K562 (cell line): Measurements from ENCODE around the gene NOD1. TPM values are rescaled to one million over a fixed set of nuclear protein-coding genes. Genes with fewer than 3 reads are reported as not detected.

Experiments
- ATAC-seq: fragments of 200-7000 bp; cut with Tn5 transposase; 3 replicates; pipeline ENCODE4 v1.9.1; 2020; ENCODE audit warnings: moderate library complexity
- BruUV-seq: library from RNA; stranded (reverse); fragments of 400-500 nt; replicated peaks from 2 replicates; lab custom pipeline; 2021; lab: Mats Ljungman, UMichigan
- CTCF ChIA-PET: fragments of 300-600 bp; formaldehyde crosslinking; extraction: SDS; loops from one replicate; lab custom pipeline; 2021; ENCODE audit warnings: low intra/inter-chr PET ratio; lab: Yijun Ruan, JAX
- POLR2A ChIA-PET: fragments of 300-600, 350-650 bp; sonication (Branson Sonifier 250); formaldehyde crosslinking; extraction: SDS; loops from one replicate; lab custom pipeline; 2021; ENCODE audit warnings: antibody characterized with exemption, inconsistent platforms; lab: Yijun Ruan, JAX
- DNase-seq, 4 experiments: peaks; one replicate each; pipeline versions ENCODE4 v3.0.0 to v3.0.0-alpha.2; 2011 to 2018; ENCODE audit warnings: low spot score in 3 of 4, mixed read lengths in 3 of 4; ENCODE audit errors: extremely low read depth in 1 of 4
- FAIRE-seq: peaks from 2 replicates; lab custom pipeline; 2011; peaks lifted over from hg19 to GRCh38; lab: Jason Lieb, UNC
- H2AFZ ChIP-seq: 2 replicates; pipeline ENCODE4 v1.6.0; 2011; ENCODE audit warnings: low read depth, low read length, control low read depth, inconsistent platforms
- H3K27ac ChIP-seq: fragments of 200-600 bp; 3 replicates; pipeline ENCODE4 v1.8.0; 2011; ENCODE audit warnings: low read depth, mild to moderate bottlenecking, control low read depth, inconsistent platforms, low read length, moderate library complexity, mixed read lengths; ENCODE audit errors: extremely low read depth
- H3K27me3 ChIP-seq, 2 experiments: fragments of 300-600 bp in 1 of 2; 2 replicates in 1 of 2; 3 replicates in 1 of 2; pipeline versions ENCODE4 v1.6.0 to v1.8.0; 2011; ENCODE audit warnings: inconsistent platforms in 2 of 2, low read length in 2 of 2, mild to moderate bottlenecking in 1 of 2, mixed read lengths in 1 of 2, moderate library complexity in 1 of 2; ENCODE audit not compliant: control insufficient read depth in 2 of 2, insufficient read depth in 2 of 2
- H3K36me3 ChIP-seq: fragments of 300-600 bp; 3 replicates; pipeline ENCODE4 v1.8.0; 2011; ENCODE audit warnings: mild to moderate bottlenecking, low read length, inconsistent platforms; ENCODE audit not compliant: control insufficient read depth, insufficient read depth
- H3K4me1 ChIP-seq, 2 experiments: fragments of 200-600 bp in 1 of 2; replicated peaks in 1 of 2; 2 replicates in 1 of 2; 3 replicates in 1 of 2; pipeline versions ENCODE4 v1.5.1 to v1.8.0; 2011; ENCODE audit warnings: inconsistent platforms in 2 of 2, low read length in 2 of 2, mild to moderate bottlenecking in 1 of 2, mixed read lengths in 1 of 2, moderate library complexity in 1 of 2; ENCODE audit not compliant: control insufficient read depth in 2 of 2, insufficient read depth in 2 of 2
- H3K4me2 ChIP-seq: 2 replicates; pipeline ENCODE4 v1.6.1; 2011; ENCODE audit warnings: low read length, control low read depth, inconsistent platforms, mixed read lengths; ENCODE audit not compliant: insufficient read depth
- H3K4me3 ChIP-seq: fragments of 200-600 bp; sonication (generic), shearing (Covaris generic); 2 replicates; pipeline ENCODE4 v1.5.1; 2016; ENCODE audit warnings: control low read depth, inconsistent platforms
- H3K79me2 ChIP-seq: fragments of 200-600 bp; 3 replicates; pipeline ENCODE4 v1.8.0; 2011; ENCODE audit warnings: low read length, inconsistent platforms; ENCODE audit not compliant: control insufficient read depth, insufficient read depth
- H3K9ac ChIP-seq, 2 experiments: 2 replicates each; pipeline versions ENCODE4 v1.6.0 to v1.6.1; 2011; ENCODE audit warnings: low read depth in 2 of 2, low read length in 2 of 2, control low read depth in 1 of 2, inconsistent platforms in 1 of 2, mild to moderate bottlenecking in 1 of 2, mixed read lengths in 1 of 2; ENCODE audit not compliant: insufficient read depth in 1 of 2
- H3K9me1 ChIP-seq: one replicate; pipeline ENCODE4 v1.6.0; 2011; ENCODE audit warnings: inconsistent platforms, mild to moderate bottlenecking, low read length, moderate library complexity; ENCODE audit not compliant: control insufficient read depth, insufficient read depth
- H3K9me3 ChIP-seq: replicated peaks from 2 replicates; pipeline ENCODE4 v1.5.1; 2011; ENCODE audit warnings: low read depth, low read length, inconsistent platforms; ENCODE audit not compliant: control insufficient read depth, insufficient read depth
- H4K20me1 ChIP-seq: replicated peaks from 2 replicates; pipeline ENCODE4 v1.6.1; 2011; ENCODE audit warnings: low read length, inconsistent platforms, mixed read lengths; ENCODE audit not compliant: control insufficient read depth, insufficient read depth
- BMI1 ChIP-seq: fragments of 150-350 bp; IDR thresholded peaks from 2 replicates; pipeline ENCODE4 v1.6.1; 2014; ENCODE audit warnings: low read length
- CBFA2T3 ChIP-seq: fragments of 450-650 bp; IDR thresholded peaks from 2 replicates; pipeline ENCODE4 v1.6.1; 2017
- KDM5B ChIP-seq: fragments of 200-600 bp; sonication (generic); IDR thresholded peaks from 2 replicates; pipeline ENCODE4 v1.6.1; 2012; ENCODE audit warnings: low read depth, mild to moderate bottlenecking, moderate library complexity, low read length, control low read depth, inconsistent platforms; ENCODE audit not compliant: insufficient replicate concordance
- KHSRP ChIP-seq: fragments of 450-650 bp; IDR thresholded peaks from 2 replicates; pipeline ENCODE4 v1.6.1; 2017
- MECOM ChIP-seq: fragments of 250-450 bp; sonication (Bioruptor Pico); IDR thresholded peaks from 2 replicates; pipeline ENCODE4 v1.8.0; 2022; ENCODE audit warnings: inconsistent platforms
- RBM17 ChIP-seq: fragments of 200-400 bp; formaldehyde crosslinking; IDR thresholded peaks from 2 replicates; pipeline ENCODE4 v1.6.1; 2017; ENCODE audit warnings: low read depth, mild to moderate bottlenecking, low read length, borderline replicate concordance
- TCFL5 ChIP-seq: fragments of 250-450 bp; sonication (Bioruptor Pico); conservative IDR thresholded peaks from 2 replicates; pipeline ENCODE4 v1.6.1; 2021; ENCODE audit warnings: mild to moderate bottlenecking, moderate library complexity, matching md5 sums
- ZFP36 ChIP-seq: fragments of 150-350 bp; IDR thresholded peaks from 2 replicates; pipeline ENCODE4 v1.6.1; 2018; ENCODE audit warnings: low read length, low read depth; ENCODE audit not compliant: partially characterized antibody
- ZNF134 ChIP-seq: fragments of 250-450 bp; sonication (Bioruptor Pico); conservative IDR thresholded peaks from 2 replicates; pipeline ENCODE4 v1.4.0; 2020
- ZNF384 ChIP-seq: IDR thresholded peaks from 2 replicates; pipeline ENCODE4 v1.6.1; 2012; ENCODE audit warnings: low read depth, low read length, improper control_type of control experiment
- WGBS: fragments of 100-300 bp; shearing (Covaris generic); methylation state at CpG from one replicate; pipeline ENCODE4 v1.1.6; 2016; ENCODE audit warnings: low coverage, mixed read lengths; ENCODE audit not compliant: insufficient coverage; ENCODE audit errors: missing lambda C conversion rate; 5-methylcytosine and 5-hydroxymethylcytosine counted together
- in situ Hi-C: fragments of 300-500 bp; cut with MboI; formaldehyde crosslinking; loops from 4 replicates; pipeline ENCODE4 v1.15.0; 2018; ENCODE audit warnings: inconsistent platforms, mixed read lengths
- intact Hi-C: fragments of 100-400 bp; cut with micrococcal nuclease; formaldehyde crosslinking; loops from 2 replicates; pipeline ENCODE4 v1.14.2; 2022
- polyA plus RNA-seq, 8 experiments: library from polyadenylated mRNA; depleted of rRNA in 4 of 8; stranded (reverse) in 5 of 8; unstranded in 3 of 8; fragments of >200 nt; fragmentation: Nextera tagmentation in 2 of 8; fragmentation: Illumina TruSeq in 1 of 8; extraction: Ambion mirVana in 2 of 8; extraction: Trizol in 1 of 8; gene quantifications; 2 replicates each; pipeline versions ENCODE4 v1.2.1 to v1.2.3, GENCODE V29; 2011 to 2014; ENCODE audit warnings: inconsistent platforms in 1 of 8, missing spikeins in 1 of 8
- total RNA-seq, 7 experiments: library from RNA; depleted of rRNA in 6 of 7; stranded (reverse); fragments of >200 nt in 6 of 7; fragmentation: Illumina TruSeq in 2 of 7; extraction: Trizol in 2 of 7; gene quantifications; 2 replicates each; pipeline versions ENCODE4 v1.2.1 to v1.2.3, GENCODE V29; 2011 to 2021; ENCODE audit warnings: low replicate concordance in 1 of 7
- TF ChIP-seq, protein P1 (sequence below): fragments of 250-450 bp; sonication (Bioruptor Pico); IDR thresholded peaks from 2 replicates; pipeline ENCODE4 v1.4.0; 2020; ENCODE audit warnings: mild to moderate bottlenecking
- TF ChIP-seq, protein P2 (sequence below): fragments of 250-450 bp; sonication (Bioruptor Pico); IDR thresholded peaks from 2 replicates; pipeline ENCODE4 v1.4.0; 2020; ENCODE audit warnings: borderline replicate concordance
- TF ChIP-seq, protein P3 (sequence below): sonication (generic); formaldehyde crosslinking; IDR thresholded peaks from 2 replicates; pipeline ENCODE4 v1.8.0; 2023; ENCODE audit warnings: mild to moderate bottlenecking, missing genetic modification reagents
- TF ChIP-seq, protein P4 (sequence below): fragments of 250-450 bp; sonication (Bioruptor Pico); IDR thresholded peaks from 2 replicates; pipeline ENCODE4 v1.8.0; 2021; ENCODE audit warnings: moderate library complexity, mild to moderate bottlenecking, inconsistent platforms

The NOD1 gene
- total and polyA plus RNA-seq, 9 of the 15 experiments (the other 6 are each of a cell fraction or from before 2014, with no cell fraction given) = 0.34 to 7.1 (median 4.7) TPM

DNA sequence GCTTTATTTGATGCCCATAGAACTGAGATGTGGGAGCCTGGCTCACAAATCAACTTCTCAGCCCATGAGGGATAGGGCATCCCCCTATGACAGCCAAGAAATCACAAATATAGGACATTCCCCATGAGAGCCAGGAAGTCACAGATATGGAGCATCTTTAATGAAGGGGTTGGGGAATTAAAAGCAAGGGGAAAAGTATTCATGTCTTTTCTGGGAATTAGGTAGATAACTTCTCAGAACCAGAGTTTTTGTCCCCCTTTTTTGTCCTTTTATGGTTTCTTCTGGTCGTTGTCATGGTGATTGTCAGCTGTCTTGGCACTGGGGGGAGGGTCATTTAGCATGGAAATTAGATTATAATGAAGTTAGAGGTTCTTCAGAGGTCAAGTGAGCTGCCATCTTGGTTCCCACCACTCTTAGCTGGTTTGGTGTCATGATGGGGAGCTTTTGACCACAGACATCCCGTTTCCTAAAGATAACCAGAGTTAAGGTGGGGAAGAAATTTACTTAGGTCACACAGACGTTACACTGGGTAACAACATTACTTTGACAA is 56.9 kb downstream of the NOD1 start:
- ChIA-PET CTCF (no interaction called here), POLR2A (interaction anchor here (0.7 to 1.2 kb wide), 2 partner anchors 16 to 48 kb away, joined by 3 to 5 read pairs; no protein-coding TSS in a partner anchor)
- no peak overlapping the region for H3K4me2 ChIP-seq
- no peaks in the 10 kb centered on the region; the same call in 1 of the 2 replicates for H3K9me3 ChIP-seq
- H3K9me1 ChIP-seq = no peaks in the 10 kb centered on the region
- peak; percentile 70 for ATAC-seq
- no peaks in the 10 kb centered on the region for H3K79me2 ChIP-seq
- H3K27me3 ChIP-seq = no peaks in the 10 kb centered on the region
- H3K4me3 ChIP-seq = no peak overlapping the region
- peak overlapping the region; percentile 41; the same call in 1 of the 3 replicates for H3K27ac ChIP-seq
- H3K36me3 ChIP-seq = no peaks in the 10 kb centered on the region
- H2AFZ ChIP-seq = no peak overlapping the region; the same call in 1 of the 2 replicates
- FAIRE-seq = no peak
- H3K4me1 ChIP-seq = peaks cover 0 to 24% of the 10 kb centered on the region in 2 experiments; a peak in 3 of 5 replicates
- DNase-seq = peak in 2 of 4 experiments; percentile 31 to 45
- intact Hi-C loops (no loop called here), in situ Hi-C loops (no loop called here)
- 2% methylated on average over 3 of the region's 3 CpGs for WGBS
- H4K20me1 ChIP-seq = no peaks in the 10 kb centered on the region; the same call in 1 of the 2 replicates
- no TSS peak for BruUV-seq
- no peak overlapping the region for H3K9ac ChIP-seq
- TF ChIP-seq ZNF134 = no peak
- TF ChIP-seq, protein P1, sequence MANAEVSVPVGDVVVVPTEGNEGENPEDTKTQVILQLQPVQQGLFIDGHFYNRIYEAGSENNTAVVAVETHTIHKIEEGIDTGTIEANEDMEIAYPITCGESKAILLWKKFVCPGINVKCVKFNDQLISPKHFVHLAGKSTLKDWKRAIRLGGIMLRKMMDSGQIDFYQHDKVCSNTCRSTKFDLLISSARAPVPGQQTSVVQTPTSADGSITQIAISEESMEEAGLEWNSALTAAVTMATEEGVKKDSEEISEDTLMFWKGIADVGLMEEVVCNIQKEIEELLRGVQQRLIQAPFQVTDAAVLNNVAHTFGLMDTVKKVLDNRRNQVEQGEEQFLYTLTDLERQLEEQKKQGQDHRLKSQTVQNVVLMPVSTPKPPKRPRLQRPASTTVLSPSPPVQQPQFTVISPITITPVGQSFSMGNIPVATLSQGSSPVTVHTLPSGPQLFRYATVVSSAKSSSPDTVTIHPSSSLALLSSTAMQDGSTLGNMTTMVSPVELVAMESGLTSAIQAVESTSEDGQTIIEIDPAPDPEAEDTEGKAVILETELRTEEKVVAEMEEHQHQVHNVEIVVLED (CRISPR knock-in tag) = no peak
- TF ChIP-seq, protein P2, sequence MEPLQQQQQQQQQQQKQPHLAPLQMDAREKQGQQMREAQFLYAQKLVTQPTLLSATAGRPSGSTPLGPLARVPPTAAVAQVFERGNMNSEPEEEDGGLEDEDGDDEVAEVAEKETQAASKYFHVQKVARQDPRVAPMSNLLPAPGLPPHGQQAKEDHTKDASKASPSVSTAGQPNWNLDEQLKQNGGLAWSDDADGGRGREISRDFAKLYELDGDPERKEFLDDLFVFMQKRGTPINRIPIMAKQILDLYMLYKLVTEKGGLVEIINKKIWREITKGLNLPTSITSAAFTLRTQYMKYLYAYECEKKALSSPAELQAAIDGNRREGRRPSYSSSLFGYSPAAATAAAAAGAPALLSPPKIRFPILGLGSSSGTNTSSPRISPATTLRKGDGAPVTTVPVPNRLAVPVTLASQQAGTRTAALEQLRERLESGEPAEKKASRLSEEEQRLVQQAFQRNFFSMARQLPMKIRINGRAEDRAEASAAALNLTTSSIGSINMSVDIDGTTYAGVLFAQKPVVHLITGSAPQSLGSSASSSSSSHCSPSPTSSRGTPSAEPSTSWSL (CRISPR knock-in tag) = no peak
- TF ChIP-seq CBFA2T3 = 0 out of 2 replicates have a peak, but pooled peaks have one; percentile 12
- no peak for TF ChIP-seq BMI1
- TF ChIP-seq RBM17 = no peak
- no peak for TF ChIP-seq KHSRP
- TF ChIP-seq, protein P3, sequence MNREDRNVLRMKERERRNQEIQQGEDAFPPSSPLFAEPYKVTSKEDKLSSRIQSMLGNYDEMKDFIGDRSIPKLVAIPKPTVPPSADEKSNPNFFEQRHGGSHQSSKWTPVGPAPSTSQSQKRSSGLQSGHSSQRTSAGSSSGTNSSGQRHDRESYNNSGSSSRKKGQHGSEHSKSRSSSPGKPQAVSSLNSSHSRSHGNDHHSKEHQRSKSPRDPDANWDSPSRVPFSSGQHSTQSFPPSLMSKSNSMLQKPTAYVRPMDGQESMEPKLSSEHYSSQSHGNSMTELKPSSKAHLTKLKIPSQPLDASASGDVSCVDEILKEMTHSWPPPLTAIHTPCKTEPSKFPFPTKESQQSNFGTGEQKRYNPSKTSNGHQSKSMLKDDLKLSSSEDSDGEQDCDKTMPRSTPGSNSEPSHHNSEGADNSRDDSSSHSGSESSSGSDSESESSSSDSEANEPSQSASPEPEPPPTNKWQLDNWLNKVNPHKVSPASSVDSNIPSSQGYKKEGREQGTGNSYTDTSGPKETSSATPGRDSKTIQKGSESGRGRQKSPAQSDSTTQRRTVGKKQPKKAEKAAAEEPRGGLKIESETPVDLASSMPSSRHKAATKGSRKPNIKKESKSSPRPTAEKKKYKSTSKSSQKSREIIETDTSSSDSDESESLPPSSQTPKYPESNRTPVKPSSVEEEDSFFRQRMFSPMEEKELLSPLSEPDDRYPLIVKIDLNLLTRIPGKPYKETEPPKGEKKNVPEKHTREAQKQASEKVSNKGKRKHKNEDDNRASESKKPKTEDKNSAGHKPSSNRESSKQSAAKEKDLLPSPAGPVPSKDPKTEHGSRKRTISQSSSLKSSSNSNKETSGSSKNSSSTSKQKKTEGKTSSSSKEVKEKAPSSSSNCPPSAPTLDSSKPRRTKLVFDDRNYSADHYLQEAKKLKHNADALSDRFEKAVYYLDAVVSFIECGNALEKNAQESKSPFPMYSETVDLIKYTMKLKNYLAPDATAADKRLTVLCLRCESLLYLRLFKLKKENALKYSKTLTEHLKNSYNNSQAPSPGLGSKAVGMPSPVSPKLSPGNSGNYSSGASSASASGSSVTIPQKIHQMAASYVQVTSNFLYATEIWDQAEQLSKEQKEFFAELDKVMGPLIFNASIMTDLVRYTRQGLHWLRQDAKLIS = no peak
- TF ChIP-seq ZFP36 = no peak
- no peak for TF ChIP-seq MECOM (CRISPR knock-in tag)
- TF ChIP-seq, protein P4, sequence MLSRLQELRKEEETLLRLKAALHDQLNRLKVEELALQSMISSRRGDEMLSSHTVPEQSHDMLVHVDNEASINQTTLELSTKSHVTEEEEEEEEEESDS (CRISPR knock-in tag) = no peak
- no peak for TF ChIP-seq ZNF384
- TF ChIP-seq KDM5B = no peak
- TF ChIP-seq TCFL5 (CRISPR knock-in tag) = no peak
